Mucosa of stomach (tissue), 1 donor: ENCODE data around the gene DPT.

ENCODE experiments used
- H3K27me3 ChIP-seq: one replicate; pipeline ENCODE4 v1.7.0; 2013; ENCODE audit warnings: mild to moderate bottlenecking, low read length; ENCODE audit not compliant: control insufficient read depth, insufficient read depth
- H3K36me3 ChIP-seq: one replicate; pipeline ENCODE4 v1.7.0; 2013; ENCODE audit warnings: low read length; ENCODE audit not compliant: control insufficient read depth, insufficient read depth
- H3K4me1 ChIP-seq: one replicate; pipeline ENCODE4 v1.7.0; 2013; ENCODE audit warnings: mild to moderate bottlenecking, low read length; ENCODE audit not compliant: control insufficient read depth, insufficient read depth
- H3K4me3 ChIP-seq: one replicate; pipeline ENCODE4 v1.7.0; 2013; ENCODE audit warnings: low read length
- H3K9ac ChIP-seq: one replicate; pipeline ENCODE4 v1.7.0; 2013; ENCODE audit warnings: mild to moderate bottlenecking, low read length, moderate library complexity
- H3K9me3 ChIP-seq: one replicate; pipeline ENCODE4 v1.7.0; 2013; ENCODE audit warnings: mild to moderate bottlenecking, low read length, moderate library complexity; ENCODE audit not compliant: control insufficient read depth
- donor health status: Pancreatic carcinoma.

Gene DPT

GRCh38 chr1:168759077-168759476 is 30.1 kb upstream of the DPT start:
- H3K27me3 ChIP-seq: no peaks in the 10 kb centered on the region
- H3K4me1 ChIP-seq: no peaks in the 10 kb centered on the region
- H3K9me3 ChIP-seq: no peaks in the 10 kb centered on the region
- no peaks in the 10 kb centered on the region for H3K36me3 ChIP-seq
- no peak overlapping the region for H3K4me3 ChIP-seq
- H3K9ac ChIP-seq: no peak overlapping the region

- Histone ChIP-seq H3K9me3 (no peaks in the 10 kb centered on the region), H3K9ac (no peak overlapping the region), H3K4me1 (no peaks in the 10 kb centered on the region), H3K4me3 (no peak overlapping the region), H3K36me3 (no peaks in the 10 kb centered on the region), H3K27me3 (no peaks in the 10 kb centered on the region)
Measured at GRCh38 chr1:168758503-168758902, 29.5 kb upstream of the DPT start.

GRCh38 chr1:168755800-168756418 is 26.9 kb upstream of the DPT start:
- H3K9me3 ChIP-seq: no peaks in the 10 kb centered on the region
- no peaks in the 10 kb centered on the region for H3K27me3 ChIP-seq
- no peak overlapping the region for H3K4me3 ChIP-seq
- peaks cover 7% of the 10 kb centered on the region for H3K4me1 ChIP-seq
- H3K9ac ChIP-seq: no peak overlapping the region
- H3K36me3 ChIP-seq: no peaks in the 10 kb centered on the region

- Histone ChIP-seq H3K27me3 (no peaks in the 10 kb centered on the region), H3K4me3 (no peak overlapping the region), H3K9ac (no peak overlapping the region), H3K36me3 (no peaks in the 10 kb centered on the region), H3K9me3 (no peaks in the 10 kb centered on the region), H3K4me1 (peaks cover 7% of the 10 kb centered on the region)
Measured at GRCh38 chr1:168752171-168752832, 23.3 kb upstream of the DPT start.

GRCh38 chr1:168751195-168751650 is 22.2 kb upstream of the DPT start:
- H3K4me1 ChIP-seq: peaks cover 7% of the 10 kb centered on the region
- H3K4me3 ChIP-seq: no peak overlapping the region
- H3K9ac ChIP-seq: no peak overlapping the region
- no peaks in the 10 kb centered on the region for H3K27me3 ChIP-seq
- H3K36me3 ChIP-seq: no peaks in the 10 kb centered on the region
- H3K9me3 ChIP-seq: no peaks in the 10 kb centered on the region

GRCh38 chr1:168742994-168743650 is 14.1 kb upstream of the DPT start:
- no peak overlapping the region for H3K9ac ChIP-seq
- H3K9me3 ChIP-seq: no peaks in the 10 kb centered on the region
- no peaks in the 10 kb centered on the region for H3K4me1 ChIP-seq
- H3K36me3 ChIP-seq: no peaks in the 10 kb centered on the region
- H3K4me3 ChIP-seq: no peak overlapping the region
- no peaks in the 10 kb centered on the region for H3K27me3 ChIP-seq

- no peaks in the 10 kb centered on the region for H3K4me1 ChIP-seq
- no peaks in the 10 kb centered on the region for H3K9me3 ChIP-seq
- H3K27me3 ChIP-seq: no peaks in the 10 kb centered on the region
- H3K9ac ChIP-seq: no peak overlapping the region
- no peaks in the 10 kb centered on the region for H3K36me3 ChIP-seq
- no peak overlapping the region for H3K4me3 ChIP-seq
Measured at GRCh38 chr1:168742386-168742785, 13.4 kb upstream of the DPT start.

- Histone ChIP-seq H3K27me3 (no peaks in the 10 kb centered on the region), H3K9ac (no peak overlapping the region), H3K9me3 (no peaks in the 10 kb centered on the region), H3K36me3 (no peaks in the 10 kb centered on the region), H3K4me3 (no peak overlapping the region), H3K4me1 (no peaks in the 10 kb centered on the region)
Measured at GRCh38 chr1:168739908-168740307, 10.9 kb upstream of the DPT start.

GRCh38 chr1:168736520-168736919 is 7.5 kb upstream of the DPT start:
- Histone ChIP-seq H3K9ac (no peak overlapping the region), H3K4me1 (no peaks in the 10 kb centered on the region), H3K9me3 (no peaks in the 10 kb centered on the region), H3K27me3 (no peaks in the 10 kb centered on the region), H3K36me3 (no peaks in the 10 kb centered on the region), H3K4me3 (no peak overlapping the region)

- H3K4me1 ChIP-seq: no peaks in the 10 kb centered on the region
- H3K27me3 ChIP-seq: no peaks in the 10 kb centered on the region
- no peak overlapping the region for H3K9ac ChIP-seq
- H3K4me3 ChIP-seq: no peak overlapping the region
- no peaks in the 10 kb centered on the region for H3K9me3 ChIP-seq
- no peaks in the 10 kb centered on the region for H3K36me3 ChIP-seq
Measured at GRCh38 chr1:168735974-168736373, 7.0 kb upstream of the DPT start.

- Histone ChIP-seq H3K4me3 (no peak overlapping the region), H3K4me1 (no peaks in the 10 kb centered on the region), H3K36me3 (no peaks in the 10 kb centered on the region), H3K9me3 (no peaks in the 10 kb centered on the region), H3K9ac (no peak overlapping the region), H3K27me3 (no peaks in the 10 kb centered on the region)
Measured at GRCh38 chr1:168734946-168735345, 5.9 kb upstream of the DPT start.

- Histone ChIP-seq H3K9me3 (no peaks in the 10 kb centered on the region), H3K36me3 (no peaks in the 10 kb centered on the region), H3K9ac (no peak overlapping the region), H3K27me3 (no peaks in the 10 kb centered on the region), H3K4me3 (no peak overlapping the region), H3K4me1 (no peaks in the 10 kb centered on the region)
Measured at GRCh38 chr1:168734271-168734670, 5.3 kb upstream of the DPT start.
